ENCODE results near the gene CYP4V2.

The CYP4V2 gene

DNA sequence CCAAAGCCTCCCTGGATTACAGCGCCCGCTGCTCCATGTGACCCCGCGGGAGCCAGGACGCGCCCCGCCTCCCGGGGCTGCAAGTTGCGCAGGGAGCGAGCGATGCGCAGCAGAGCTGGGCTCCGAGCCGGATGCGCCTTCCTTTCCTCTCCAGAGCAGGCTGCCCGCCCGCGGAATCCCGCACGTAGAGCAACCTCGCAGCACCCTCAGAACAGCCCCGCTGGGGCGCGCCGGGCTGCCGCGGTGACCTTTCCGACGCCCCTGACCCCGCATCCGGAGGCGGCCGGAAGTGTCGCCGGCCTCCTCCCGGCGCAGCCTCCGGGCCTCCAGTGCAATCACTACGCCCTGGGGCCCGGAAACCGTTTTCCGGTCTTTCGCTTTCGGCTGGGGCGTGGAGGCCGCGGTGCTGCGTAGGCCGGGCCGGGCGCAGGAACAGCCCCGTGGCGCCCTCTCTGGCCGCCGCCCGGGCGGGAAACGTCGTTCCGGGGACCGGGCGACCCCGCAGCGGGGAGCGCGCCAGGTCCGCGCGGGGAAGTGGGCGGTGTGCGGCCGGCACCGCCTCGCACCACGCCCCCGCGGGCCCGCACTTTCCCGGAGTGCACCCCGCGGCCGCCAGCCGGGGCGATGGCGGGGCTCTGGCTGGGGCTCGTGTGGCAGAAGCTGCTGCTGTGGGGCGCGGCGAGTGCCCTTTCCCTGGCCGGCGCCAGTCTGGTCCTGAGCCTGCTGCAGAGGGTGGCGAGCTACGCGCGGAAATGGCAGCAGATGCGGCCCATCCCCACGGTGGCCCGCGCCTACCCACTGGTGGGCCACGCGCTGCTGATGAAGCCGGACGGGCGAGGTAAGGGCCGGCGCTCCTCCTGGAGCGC lies at the start of gene CYP4V2:
CYP4V2 (plus strand) TSS at position 368 of the 866 bp plus-strand sequence; CDS start at position 625, 257 bp downstream.
- Histone ChIP-seq H3K79me2 (ENCODE audit: insufficient read depth, low read length) (no peaks in the 10 kb centered on the region), H3K27me3 (ENCODE audit: insufficient read depth, low read length) (no peaks in the 10 kb centered on the region)

DNA sequence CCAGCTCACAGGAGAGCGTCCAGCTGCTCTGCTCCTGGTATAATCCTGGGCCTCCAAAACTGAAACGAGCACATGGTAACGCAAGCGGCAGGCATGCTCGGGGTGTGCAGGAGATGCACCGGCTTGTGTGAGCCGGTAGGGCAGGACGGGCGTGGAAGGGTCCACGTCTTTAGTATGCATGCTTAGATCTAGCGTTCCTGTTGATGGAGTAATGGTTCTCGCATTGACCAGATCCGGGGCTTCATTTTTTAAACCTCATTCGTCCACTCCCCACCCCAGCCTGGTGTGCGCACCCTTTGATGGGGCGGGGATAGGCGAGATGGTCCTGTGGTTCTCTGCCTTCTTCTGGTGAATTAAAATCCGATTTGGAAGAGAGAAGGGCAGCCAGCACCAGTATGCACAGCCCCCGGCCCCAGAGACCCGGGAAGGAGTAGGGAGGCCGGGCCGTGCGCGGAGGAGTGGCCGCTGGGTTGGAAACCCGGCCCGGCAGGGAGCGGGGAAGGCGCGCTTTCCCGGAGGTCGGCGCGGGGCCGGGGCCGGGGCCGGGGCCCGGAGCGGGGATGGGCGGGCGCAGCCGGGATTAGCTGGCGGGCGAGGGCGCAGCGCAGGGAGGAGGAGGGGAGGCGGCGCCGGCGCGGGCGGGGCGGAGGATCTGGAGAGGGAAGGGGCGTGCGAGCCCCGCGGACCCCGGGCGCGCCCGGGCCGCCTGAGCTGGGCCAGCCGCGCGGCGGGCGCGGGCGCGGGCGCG lies 47.0 kb upstream of the CYP4V2 start:
- H3K4me2 ChIP-seq (ENCODE audit: low read length) = peak overlapping the region; percentile 55; the same call in 1 of the 2 replicates
- 0 out of 2 replicates have a peak, but pooled peaks cover 4% of the 10 kb centered on the region for H3F3A ChIP-seq (ENCODE audit: insufficient read depth, low read length)
- H3K4me3 ChIP-seq (ENCODE audit: low read depth, low read length, poor library complexity, severe bottlenecking) = peak overlapping the region; percentile 42
- no peaks in the 10 kb centered on the region for H3K9me2 ChIP-seq (ENCODE audit: low read depth, low read length)
- no peaks in the 10 kb centered on the region for H3K9me3 ChIP-seq (ENCODE audit: low read length)
- H3K27me3 ChIP-seq (ENCODE audit: insufficient read depth, low read length) = peaks cover 6% of the 10 kb centered on the region; the same call in 1 of the 2 replicates
- no peaks in the 10 kb centered on the region for H3K79me2 ChIP-seq (ENCODE audit: insufficient read depth, low read length)
- H4K20me1 ChIP-seq (ENCODE audit: insufficient read depth, low read length) = no peaks in the 10 kb centered on the region
- H3K4me1 ChIP-seq (ENCODE audit: insufficient read depth, low read length, severe bottlenecking) = peaks cover 16% of the 10 kb centered on the region
- H3K9ac ChIP-seq (ENCODE audit: low read length) = no peak overlapping the region
- H2AFZ ChIP-seq (ENCODE audit: low read length) = no peak overlapping the region
- TF ChIP-seq, protein P1, sequence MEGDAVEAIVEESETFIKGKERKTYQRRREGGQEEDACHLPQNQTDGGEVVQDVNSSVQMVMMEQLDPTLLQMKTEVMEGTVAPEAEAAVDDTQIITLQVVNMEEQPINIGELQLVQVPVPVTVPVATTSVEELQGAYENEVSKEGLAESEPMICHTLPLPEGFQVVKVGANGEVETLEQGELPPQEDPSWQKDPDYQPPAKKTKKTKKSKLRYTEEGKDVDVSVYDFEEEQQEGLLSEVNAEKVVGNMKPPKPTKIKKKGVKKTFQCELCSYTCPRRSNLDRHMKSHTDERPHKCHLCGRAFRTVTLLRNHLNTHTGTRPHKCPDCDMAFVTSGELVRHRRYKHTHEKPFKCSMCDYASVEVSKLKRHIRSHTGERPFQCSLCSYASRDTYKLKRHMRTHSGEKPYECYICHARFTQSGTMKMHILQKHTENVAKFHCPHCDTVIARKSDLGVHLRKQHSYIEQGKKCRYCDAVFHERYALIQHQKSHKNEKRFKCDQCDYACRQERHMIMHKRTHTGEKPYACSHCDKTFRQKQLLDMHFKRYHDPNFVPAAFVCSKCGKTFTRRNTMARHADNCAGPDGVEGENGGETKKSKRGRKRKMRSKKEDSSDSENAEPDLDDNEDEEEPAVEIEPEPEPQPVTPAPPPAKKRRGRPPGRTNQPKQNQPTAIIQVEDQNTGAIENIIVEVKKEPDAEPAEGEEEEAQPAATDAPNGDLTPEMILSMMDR (IDR thresholded peaks at IDR 0.05; ENCODE audit: low read length) = no peak
- H3K36me3 ChIP-seq (ENCODE audit: insufficient read depth, low read length) = no peaks in the 10 kb centered on the region
- no peak overlapping the region for H3K27ac ChIP-seq (ENCODE audit: low read depth, low read length, poor library complexity, severe bottlenecking)

More for the DNA sequence above, at the start of gene CYP4V2:
- H3K4me3 ChIP-seq (ENCODE audit: low read depth, low read length, poor library complexity, severe bottlenecking) = peak within 1 kb of the TSS; percentile 88
- H3F3A ChIP-seq (ENCODE audit: insufficient read depth, low read length) = no peaks in the 10 kb centered on the region
- H3K4me2 ChIP-seq (ENCODE audit: low read length) = peak within 1 kb of the TSS; percentile 86
- H3K36me3 ChIP-seq (ENCODE audit: insufficient read depth, low read length) = no peaks in the 10 kb centered on the region
- H2AFZ ChIP-seq (ENCODE audit: low read length) = peak within 1 kb of the TSS; percentile 89
- no peaks in the 10 kb centered on the region for H4K20me1 ChIP-seq (ENCODE audit: insufficient read depth, low read length)
- no peak within 1 kb of the TSS for H3K27ac ChIP-seq (ENCODE audit: low read depth, low read length, poor library complexity, severe bottlenecking)
- H3K4me1 ChIP-seq (ENCODE audit: insufficient read depth, low read length, severe bottlenecking) = peaks cover 22% of the 10 kb centered on the region
- H3K9me3 ChIP-seq (ENCODE audit: low read length) = no peaks in the 10 kb centered on the region
- H3K9me2 ChIP-seq (ENCODE audit: low read depth, low read length) = no peaks in the 10 kb centered on the region
- peak within 1 kb of the TSS; percentile 79 for H3K9ac ChIP-seq (ENCODE audit: low read length)
- TF ChIP-seq EZH2 (IDR thresholded peaks at IDR 0.05; ENCODE audit: borderline replicate concordance, low read length) = no peak
- TF ChIP-seq, protein P1 (IDR thresholded peaks at IDR 0.05; ENCODE audit: low read length) = peak; percentile 34

DNA sequence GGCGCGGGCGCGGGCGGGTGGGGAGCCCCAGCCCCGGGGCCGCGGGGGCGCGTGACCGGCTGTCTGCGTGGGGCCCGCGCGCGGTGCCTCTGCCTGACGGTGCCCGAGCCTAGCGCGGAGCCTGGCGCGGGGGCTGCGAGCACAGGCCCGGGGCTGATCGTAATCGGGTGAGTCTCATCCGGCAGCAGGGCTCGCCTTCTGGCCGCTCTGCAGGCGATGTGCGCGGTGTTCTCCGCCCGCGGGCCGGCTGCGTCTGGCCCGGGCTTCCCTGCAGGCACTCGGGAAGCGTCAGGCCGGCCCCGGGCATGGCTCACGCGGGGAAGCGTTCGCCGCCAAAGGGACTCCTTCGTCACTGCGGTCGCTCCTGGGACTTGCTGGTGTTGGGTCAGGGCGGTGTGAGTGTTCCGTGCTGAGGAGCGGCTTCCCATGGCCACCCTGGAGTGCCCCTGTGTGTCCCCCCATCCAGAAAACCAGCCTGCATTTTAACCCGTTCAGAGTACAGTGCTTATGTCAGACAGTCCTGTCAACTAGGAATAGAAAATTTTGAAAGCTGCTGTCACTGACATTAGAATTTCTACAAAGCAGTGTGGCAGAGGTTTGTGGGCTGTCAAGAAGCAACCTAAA lies 46.3 kb upstream of the CYP4V2 start:
- Histone ChIP-seq H4K20me1 (ENCODE audit: insufficient read depth, low read length) (no peaks in the 10 kb centered on the region), H3K4me3 (ENCODE audit: low read depth, low read length, poor library complexity, severe bottlenecking) (peak overlapping the region; percentile 28)

More for the DNA sequence above, 46.3 kb upstream of the CYP4V2 start:
- no peaks in the 10 kb centered on the region for H3K36me3 ChIP-seq (ENCODE audit: insufficient read depth, low read length)
- H3F3A ChIP-seq (ENCODE audit: insufficient read depth, low read length) = 0 out of 2 replicates have a peak, but pooled peaks cover 2% of the 10 kb centered on the region
- H3K27me3 ChIP-seq (ENCODE audit: insufficient read depth, low read length) = peaks cover 6% of the 10 kb centered on the region; the same call in 1 of the 2 replicates
- H2AFZ ChIP-seq (ENCODE audit: low read length) = no peak overlapping the region
- H3K9ac ChIP-seq (ENCODE audit: low read length) = no peak overlapping the region
- no peaks in the 10 kb centered on the region for H3K9me2 ChIP-seq (ENCODE audit: low read depth, low read length)
- H3K9me3 ChIP-seq (ENCODE audit: low read length) = no peaks in the 10 kb centered on the region
- TF ChIP-seq, protein P1 (IDR thresholded peaks at IDR 0.05; ENCODE audit: low read length) = no peak
- TF ChIP-seq EZH2 (IDR thresholded peaks at IDR 0.05; ENCODE audit: borderline replicate concordance, low read length) = no peak
- no peak overlapping the region for H3K27ac ChIP-seq (ENCODE audit: low read depth, low read length, poor library complexity, severe bottlenecking)
- peak overlapping the region; percentile 21; the same call in 1 of the 2 replicates for H3K4me2 ChIP-seq (ENCODE audit: low read length)
- peaks cover 16% of the 10 kb centered on the region for H3K4me1 ChIP-seq (ENCODE audit: insufficient read depth, low read length, severe bottlenecking)
- H3K79me2 ChIP-seq (ENCODE audit: insufficient read depth, low read length) = no peaks in the 10 kb centered on the region

Data from OCI-LY1 (cell line).